Spleen (tissue), 7 donors: ENCODE results near the gene ZBP1.

Source experiments
- POLR2A ChIP-seq, 3 donors: fragments of 450-650 bp; IDR thresholded peaks; one replicate each; pipeline ENCODE4 v1.5.1; 2017; ENCODE audit warnings: antibody characterized with exemption in 3 of 3, mild to moderate bottlenecking in 1 of 3
- TF ChIP-seq, protein P1 (sequence below), 11 experiments: fragments of 200-600 bp in 7 of 11; fragments of 450-650 bp in 4 of 11; sonication (generic) in 4 of 11; IDR thresholded peaks in 8 of 11; conservative IDR thresholded peaks in 3 of 11; 1 replicate in 7 of 11; 2 replicates in 4 of 11; pipeline versions ENCODE4 v1.4.0 to v1.8.0; 2016 to 2021; ENCODE audit warnings: antibody characterized with exemption in 11 of 11, inconsistent platforms in 4 of 11, mild to moderate bottlenecking in 1 of 11
- donor health status: DM: no; HTN: no; CAD: no; lungs with moderate emphysema.
- donor health status: DM: no; HTN: no; CAD: no.
- donor health status: DM: no; HTN: no; CAD: no.

DNA sequence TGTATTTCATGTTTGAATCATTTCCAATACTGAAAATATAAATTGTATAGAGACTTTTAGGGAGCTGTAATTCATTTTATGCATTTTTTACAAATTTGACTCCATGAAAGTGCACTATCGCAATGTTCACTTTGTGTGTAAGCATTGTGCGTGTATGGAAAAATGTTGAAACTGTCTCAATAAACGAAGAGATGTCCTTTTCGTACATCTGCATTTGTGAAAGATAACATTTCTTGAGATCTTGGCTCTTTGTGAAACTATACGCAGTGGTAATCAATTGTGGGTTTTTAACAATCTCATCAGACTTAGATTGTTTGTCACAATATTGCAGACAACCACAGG lies 18.6 kb upstream of the ZBP1 start:
- no peak for TF ChIP-seq POLR2A (IDR thresholded peaks at IDR 0.05)
- TF ChIP-seq, protein P1, sequence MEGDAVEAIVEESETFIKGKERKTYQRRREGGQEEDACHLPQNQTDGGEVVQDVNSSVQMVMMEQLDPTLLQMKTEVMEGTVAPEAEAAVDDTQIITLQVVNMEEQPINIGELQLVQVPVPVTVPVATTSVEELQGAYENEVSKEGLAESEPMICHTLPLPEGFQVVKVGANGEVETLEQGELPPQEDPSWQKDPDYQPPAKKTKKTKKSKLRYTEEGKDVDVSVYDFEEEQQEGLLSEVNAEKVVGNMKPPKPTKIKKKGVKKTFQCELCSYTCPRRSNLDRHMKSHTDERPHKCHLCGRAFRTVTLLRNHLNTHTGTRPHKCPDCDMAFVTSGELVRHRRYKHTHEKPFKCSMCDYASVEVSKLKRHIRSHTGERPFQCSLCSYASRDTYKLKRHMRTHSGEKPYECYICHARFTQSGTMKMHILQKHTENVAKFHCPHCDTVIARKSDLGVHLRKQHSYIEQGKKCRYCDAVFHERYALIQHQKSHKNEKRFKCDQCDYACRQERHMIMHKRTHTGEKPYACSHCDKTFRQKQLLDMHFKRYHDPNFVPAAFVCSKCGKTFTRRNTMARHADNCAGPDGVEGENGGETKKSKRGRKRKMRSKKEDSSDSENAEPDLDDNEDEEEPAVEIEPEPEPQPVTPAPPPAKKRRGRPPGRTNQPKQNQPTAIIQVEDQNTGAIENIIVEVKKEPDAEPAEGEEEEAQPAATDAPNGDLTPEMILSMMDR (IDR thresholded peaks at IDR 0.05 in 8 of 11, conservative IDR thresholded peaks at IDR 0.05 in 3 of 11), result no peak
